ENCODE measurements around the gene NRGN.

DNA sequence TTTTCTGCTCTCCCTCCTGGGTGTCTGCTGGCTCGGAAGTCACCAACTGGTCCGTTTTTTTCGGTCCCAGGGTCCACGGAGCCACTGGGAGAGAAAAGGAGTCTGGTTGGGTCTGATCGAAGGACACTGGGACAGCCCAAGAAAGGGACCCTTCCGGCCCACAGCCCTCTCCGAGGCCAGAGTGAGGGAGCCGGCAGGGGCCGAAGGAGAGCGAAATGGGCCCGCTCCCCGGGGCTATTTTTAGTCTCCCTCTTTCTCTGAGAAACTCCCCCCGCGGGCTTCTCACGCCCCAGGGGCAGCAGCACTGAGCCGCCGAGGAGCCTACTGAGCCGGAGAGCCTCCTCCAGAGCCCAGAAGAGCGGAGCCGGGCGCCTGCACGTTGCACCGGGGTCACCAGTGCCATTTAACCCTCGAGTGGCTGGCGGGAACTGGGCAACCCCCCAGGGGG is 20.5 kb downstream of the NRGN start:
- TF ChIP-seq CTCF (optimal IDR thresholded peaks at IDR 0.05 in 1 of 3, IDR thresholded peaks at IDR 0.05 in 1 of 3, conservative IDR thresholded peaks at IDR 0.05 in 1 of 3; ENCODE audit: extremely low read depth in 1 of 3, insufficient read depth in 2 of 3, low read length in 3 of 3) (no peak), EZH2 (IDR thresholded peaks at IDR 0.05; ENCODE audit: low read length) (no peak)

All from keratinocyte (primary cell).